Duodenal mucosa (tissue), 2 donors: ENCODE data around the gene PITX2.
A peak's percentile ranks its signal among the peaks of the same experiment; 100 is the strongest.

Experiments used
- H3K27ac ChIP-seq: one replicate; pipeline ENCODE4 v1.7.0; 2013; ENCODE audit warnings: low read depth, low read length
- H3K27me3 ChIP-seq, 2 donors: one replicate each; pipeline ENCODE4 v1.7.0; 2013; ENCODE audit warnings: low read length in 2 of 2, control low read depth in 1 of 2; ENCODE audit not compliant: insufficient read depth in 2 of 2, control insufficient read depth in 1 of 2
- H3K36me3 ChIP-seq, 2 donors: one replicate each; pipeline ENCODE4 v1.7.0; 2013; ENCODE audit warnings: low read length in 2 of 2, control low read depth in 1 of 2; ENCODE audit not compliant: insufficient read depth in 2 of 2, control insufficient read depth in 1 of 2
- H3K4me1 ChIP-seq, 2 donors: one replicate each; pipeline ENCODE4 v1.7.0; 2013; ENCODE audit warnings: low read length in 2 of 2, control low read depth in 1 of 2; ENCODE audit not compliant: insufficient read depth in 2 of 2, control insufficient read depth in 1 of 2
- H3K4me3 ChIP-seq, 2 donors: one replicate each; pipeline ENCODE4 v1.7.0; 2013; ENCODE audit warnings: low read length in 2 of 2, low read depth in 1 of 2
- H3K9ac ChIP-seq, 2 donors: one replicate each; pipeline ENCODE4 v1.7.0; 2013; ENCODE audit warnings: low read length in 2 of 2, low read depth in 1 of 2
- H3K9me3 ChIP-seq, 2 donors: one replicate each; pipeline ENCODE4 v1.7.0; 2013; ENCODE audit warnings: low read length in 2 of 2, control low read depth in 1 of 2; ENCODE audit not compliant: control insufficient read depth in 1 of 2

The PITX2 gene

GRCh38 chr4:110623718-110624397, 981 bp upstream of the PITX2 start:
- Histone ChIP-seq H3K27me3 (peaks cover 84 to 99% of the 10 kb centered on the region in 2 donors), H3K27ac (no peak overlapping the region), H3K9ac (no peak overlapping the region), H3K4me3 (no peak overlapping the region), H3K4me1 (peaks cover 21 to 23% of the 10 kb centered on the region in 2 donors), H3K36me3 (no peaks in the 10 kb centered on the region), H3K9me3 (no peaks in the 10 kb centered on the region)

- peaks cover 25 to 28% of the 10 kb centered on the region in 2 donors for H3K4me1 ChIP-seq
- peak overlapping the region; percentile 50 to 71 for H3K4me3 ChIP-seq
- no peak overlapping the region for H3K9ac ChIP-seq
- H3K9me3 ChIP-seq = no peaks in the 10 kb centered on the region
- H3K36me3 ChIP-seq = no peaks in the 10 kb centered on the region
- peaks cover 83 to 98% of the 10 kb centered on the region in 2 donors for H3K27me3 ChIP-seq
- no peak overlapping the region for H3K27ac ChIP-seq
Observed at GRCh38 chr4:110621839-110622751, 782 bp downstream of the PITX2 start.

- peaks cover 25 to 28% of the 10 kb centered on the region in 2 donors for H3K4me1 ChIP-seq
- peak overlapping the region; percentile 44 to 71 for H3K4me3 ChIP-seq
- H3K9ac ChIP-seq = peak overlapping the region in 1 of 2 donors; percentile 18
- peaks cover 82 to 99% of the 10 kb centered on the region in 2 donors for H3K27me3 ChIP-seq
- no peaks in the 10 kb centered on the region for H3K36me3 ChIP-seq
- H3K27ac ChIP-seq = no peak overlapping the region
- H3K9me3 ChIP-seq = no peaks in the 10 kb centered on the region
Observed at GRCh38 chr4:110621328-110621812, 1.5 kb downstream of the PITX2 start.

- H3K4me1 ChIP-seq = peaks cover 25 to 28% of the 10 kb centered on the region in 2 donors
- no peak overlapping the region for H3K27ac ChIP-seq
- H3K9me3 ChIP-seq = no peaks in the 10 kb centered on the region
- peaks cover 82 to 99% of the 10 kb centered on the region in 2 donors for H3K27me3 ChIP-seq
- H3K9ac ChIP-seq = peak overlapping the region in 1 of 2 donors; percentile 18
- no peaks in the 10 kb centered on the region for H3K36me3 ChIP-seq
- peak overlapping the region; percentile 44 to 71 for H3K4me3 ChIP-seq
Observed at GRCh38 chr4:110620691-110621327, 2.1 kb downstream of the PITX2 start.

GRCh38 chr4:110620322-110620690, 2.6 kb downstream of the PITX2 start:
- peak overlapping the region; percentile 30 to 71 for H3K4me3 ChIP-seq
- H3K27ac ChIP-seq = no peak overlapping the region
- H3K9ac ChIP-seq = no peak overlapping the region
- H3K9me3 ChIP-seq = no peaks in the 10 kb centered on the region
- H3K36me3 ChIP-seq = no peaks in the 10 kb centered on the region
- H3K27me3 ChIP-seq = peaks cover 82 to 99% of the 10 kb centered on the region in 2 donors
- peaks cover 25 to 28% of the 10 kb centered on the region in 2 donors for H3K4me1 ChIP-seq

GRCh38 chr4:110619463-110620247, 3.2 kb downstream of the PITX2 start:
- H3K9me3 ChIP-seq = no peaks in the 10 kb centered on the region
- H3K4me3 ChIP-seq = peak overlapping the region in 1 of 2 donors; percentile 1
- no peak overlapping the region for H3K9ac ChIP-seq
- peaks cover 81 to 99% of the 10 kb centered on the region in 2 donors for H3K27me3 ChIP-seq
- peaks cover 25 to 28% of the 10 kb centered on the region in 2 donors for H3K4me1 ChIP-seq
- no peak overlapping the region for H3K27ac ChIP-seq
- no peaks in the 10 kb centered on the region for H3K36me3 ChIP-seq

- H3K4me1 ChIP-seq = peaks cover 25 to 28% of the 10 kb centered on the region in 2 donors
- no peaks in the 10 kb centered on the region for H3K36me3 ChIP-seq
- no peak overlapping the region for H3K27ac ChIP-seq
- H3K4me3 ChIP-seq = no peak overlapping the region
- H3K9me3 ChIP-seq = no peaks in the 10 kb centered on the region
- H3K9ac ChIP-seq = no peak overlapping the region
- H3K27me3 ChIP-seq = peaks cover 80 to 99% of the 10 kb centered on the region in 2 donors
Observed at GRCh38 chr4:110618581-110619462, 4.1 kb downstream of the PITX2 start.

GRCh38 chr4:110617646-110618580, 5.0 kb downstream of the PITX2 start:
- no peak overlapping the region for H3K4me3 ChIP-seq
- peaks cover 25 to 28% of the 10 kb centered on the region in 2 donors for H3K4me1 ChIP-seq
- H3K9ac ChIP-seq = no peak overlapping the region
- no peak overlapping the region for H3K27ac ChIP-seq
- peaks cover 76 to 99% of the 10 kb centered on the region in 2 donors for H3K27me3 ChIP-seq
- no peaks in the 10 kb centered on the region for H3K9me3 ChIP-seq
- no peaks in the 10 kb centered on the region for H3K36me3 ChIP-seq
